NCI-H69 (cell line): ENCODE data around the gene AHNAK2.

Source experiments
- DNase-seq: peaks from one replicate; lab custom pipeline; 2025; lab: John Stamatoyannopoulos, UW

Gene AHNAK2

GRCh38 chr14:104973385-104974145 is 4.6 kb downstream of the AHNAK2 start:
- no peak for DNase-seq

GRCh38 chr14:104973135-104973384 is 5.1 kb downstream of the AHNAK2 start:
- DNase-seq = peak; percentile 45

GRCh38 chr14:104972301-104973134 is 5.7 kb downstream of the AHNAK2 start:
- DNase-seq = peak; percentile 60

GRCh38 chr14:104971447-104972240 is 6.5 kb downstream of the AHNAK2 start:
- DNase-seq = no peak

- peak; percentile 24 for DNase-seq
Observed at GRCh38 chr14:104970231-104971068, 7.7 kb downstream of the AHNAK2 start.

DNA sequence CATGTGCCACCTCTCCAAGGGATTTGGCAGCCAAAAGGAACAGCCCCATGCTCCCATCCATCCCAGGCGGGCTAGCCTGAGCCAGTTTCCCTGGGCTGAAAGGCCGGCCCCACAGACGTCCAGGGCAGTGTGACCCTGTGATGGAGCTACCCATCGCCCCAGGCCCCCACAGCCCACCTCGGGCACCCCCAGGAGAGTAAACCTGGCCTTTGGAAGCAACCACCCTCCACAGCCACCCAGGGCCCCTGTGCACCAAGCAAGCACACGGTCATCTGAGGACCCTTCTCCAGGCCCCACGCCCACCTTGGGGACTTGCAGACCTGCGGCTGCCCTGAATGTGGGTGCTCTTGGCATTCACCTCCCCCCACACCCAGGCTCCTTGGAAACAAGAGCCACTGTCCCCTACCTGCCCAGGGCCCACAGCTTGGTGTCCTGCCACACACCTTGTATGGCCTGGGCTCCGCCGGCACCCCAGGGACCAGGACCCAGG is 8.4 kb downstream of the AHNAK2 start:
- DNase-seq = no peak

- DNase-seq = peak; percentile 69
Observed at GRCh38 chr14:104968541-104969401, 9.4 kb downstream of the AHNAK2 start.

- peak; percentile 78 for DNase-seq
Observed at GRCh38 chr14:104968153-104968527, 10.0 kb downstream of the AHNAK2 start.

GRCh38 chr14:104967386-104968152 is 10.6 kb downstream of the AHNAK2 start:
- peak; percentile 74 for DNase-seq

DNA sequence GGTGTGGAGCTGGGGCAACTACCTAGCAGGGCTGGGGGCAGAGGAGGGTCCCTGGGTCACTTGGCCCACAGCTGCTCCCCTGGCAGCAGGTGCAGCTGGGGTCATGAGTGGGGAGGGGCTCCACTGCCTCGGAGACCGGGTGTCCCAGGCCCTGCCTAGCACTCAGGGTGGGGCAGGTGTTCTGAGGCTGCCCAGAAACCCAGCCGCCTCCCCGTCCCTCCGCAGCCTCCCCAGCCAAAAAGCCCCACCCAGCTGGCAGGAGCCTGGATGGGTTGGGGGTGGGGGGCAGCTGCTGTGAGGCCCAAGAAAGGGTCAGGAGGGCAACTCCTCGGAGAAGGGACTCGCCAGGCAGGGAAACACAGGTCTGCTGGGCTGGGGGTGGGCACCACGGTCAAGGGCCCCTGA is 11.2 kb downstream of the AHNAK2 start:
- DNase-seq = no peak

- no peak for DNase-seq
Observed at GRCh38 chr14:104966261-104966865, 11.8 kb downstream of the AHNAK2 start.

- no peak for DNase-seq
Observed at GRCh38 chr14:104965561-104966231, 12.5 kb downstream of the AHNAK2 start.

DNA sequence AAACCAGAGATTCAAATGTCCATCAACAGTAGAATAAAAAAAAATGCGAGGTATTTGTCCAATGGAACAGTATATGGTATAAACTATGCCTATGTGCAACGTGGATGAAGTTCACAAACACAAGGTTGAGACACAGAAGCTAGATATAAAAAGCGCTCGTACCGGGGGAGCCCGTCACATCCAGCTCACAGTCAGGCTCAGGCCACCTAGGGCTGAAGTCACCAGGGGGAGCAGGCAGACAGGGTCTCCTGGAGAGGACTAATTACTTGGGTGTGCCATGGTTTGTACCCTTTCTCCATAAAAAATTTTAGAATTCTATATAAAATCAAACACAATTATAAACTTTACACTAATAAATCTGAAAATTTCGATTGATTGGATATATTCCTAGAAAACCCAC is 13.6 kb downstream of the AHNAK2 start:
- DNase-seq = no peak

GRCh38 chr14:104957146-104958113 is 20.7 kb downstream of the AHNAK2 start:
- no peak for DNase-seq

GRCh38 chr14:104956290-104956890 is 21.8 kb downstream of the AHNAK2 start:
- no peak for DNase-seq

DNA sequence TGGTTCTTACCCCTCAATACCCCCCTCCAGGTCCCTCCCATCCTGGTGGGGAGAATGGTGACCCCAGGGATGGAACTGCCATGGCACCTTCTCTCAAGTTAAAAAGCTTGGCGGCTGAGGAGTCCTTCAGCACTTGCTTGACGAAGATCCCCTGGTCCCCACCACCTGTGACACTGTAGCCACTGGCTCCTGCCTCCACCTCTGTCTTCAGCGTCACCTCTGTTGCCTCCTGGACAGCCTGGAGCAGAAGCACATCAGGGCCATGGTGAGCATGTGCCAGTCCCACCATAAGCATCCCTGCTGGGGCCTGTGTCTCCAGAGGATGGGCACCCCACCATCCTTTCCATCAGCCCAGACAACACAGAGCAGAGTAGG is 22.8 kb downstream of the AHNAK2 start:
- DNase-seq = no peak

GRCh38 chr14:104954746-104955395 is 23.3 kb downstream of the AHNAK2 start:
- no peak for DNase-seq
